ENCODE results near the gene CUZD1. TPM values are rescaled to one million over a fixed set of nuclear protein-coding genes. Genes with fewer than 3 reads are reported as not detected.

CUZD1 gene
- total and polyA plus RNA-seq, 7 experiments from 2014 or later = 0.34 to 5.2 (median 2.9) TPM

- no peaks in the 10 kb centered on the region for H3K36me3 ChIP-seq (ENCODE audit: control insufficient read depth in 2 of 3, insufficient read depth in 3 of 3, low read length in 3 of 3)
- CTCF ChIA-PET = no interaction called here
- POLR2A ChIA-PET = no interaction called here
These were observed 18.4 kb downstream of the CUZD1 start for GRCh38 chr10:122827302-122827701.

GRCh38 chr10:122822973-122823690 is 22.5 kb downstream of the CUZD1 start:
- H3K27ac ChIP-seq (ENCODE audit: low read depth, low read length) = no peak overlapping the region
- ATAC-seq = no peak
- no peak overlapping the region for H3K4me3 ChIP-seq (ENCODE audit: low read length)
- ChIA-PET CTCF (no interaction called here), POLR2A (no interaction called here)
- no peaks in the 10 kb centered on the region for H3K9me3 ChIP-seq (ENCODE audit: control insufficient read depth in 2 of 3, low read length in 3 of 3)
- Mint-ChIP-seq H3K4me3 (no peak overlapping the region), H3K27ac (no peak overlapping the region), H3K9me3 (peaks cover 0 to 3% (median 0%) of the 10 kb centered on the region in 11 donors), H3K27me3 (peaks cover 25 to 68% (median 47%) of the 10 kb centered on the region in 5 donors), H3K36me3 (no peaks in the 10 kb centered on the region), H3K4me1 (no peaks in the 10 kb centered on the region)
- intact Hi-C loops (cut with micrococcal nuclease) = no loop called here
- H3K27me3 ChIP-seq (ENCODE audit: control insufficient read depth in 2 of 2, insufficient read depth in 2 of 2, low read length in 2 of 2) = no peaks in the 10 kb centered on the region
- H3K36me3 ChIP-seq (ENCODE audit: control insufficient read depth in 2 of 3, insufficient read depth in 3 of 3, low read length in 3 of 3) = no peaks in the 10 kb centered on the region
- no peak for DNase-seq
- no peaks in the 10 kb centered on the region for H3K4me1 ChIP-seq (ENCODE audit: control insufficient read depth in 2 of 2, insufficient read depth in 2 of 2, low read length in 2 of 2)

More at GRCh38 chr10:122827302-122827701, 18.4 kb downstream of the CUZD1 start:
- Mint-ChIP-seq H3K36me3 (peaks cover 4 to 18% (median 12%) of the 10 kb centered on the region in 5 donors), H3K27ac (no peak overlapping the region), H3K4me1 (no peaks in the 10 kb centered on the region), H3K9me3 (peaks cover 0 to 3% (median 0%) of the 10 kb centered on the region in 11 donors), H3K4me3 (no peak overlapping the region), H3K27me3 (peaks cover 10 to 33% (median 17%) of the 10 kb centered on the region in 5 donors)
- Histone ChIP-seq H3K4me1 (ENCODE audit: control insufficient read depth in 2 of 2, insufficient read depth in 2 of 2, low read length in 2 of 2) (no peaks in the 10 kb centered on the region), H3K9me3 (ENCODE audit: control insufficient read depth in 2 of 3, low read length in 3 of 3) (no peaks in the 10 kb centered on the region), H3K4me3 (ENCODE audit: low read length) (no peak overlapping the region), H3K27ac (ENCODE audit: low read depth, low read length) (no peak overlapping the region), H3K27me3 (ENCODE audit: control insufficient read depth in 2 of 2, insufficient read depth in 2 of 2, low read length in 2 of 2) (no peaks in the 10 kb centered on the region)
- no peak for DNase-seq
- no peak for ATAC-seq
- intact Hi-C loops (cut with micrococcal nuclease) = no loop called here

GRCh38 chr10:122821808-122822207 is 23.8 kb downstream of the CUZD1 start:
- H3K36me3 Mint-ChIP-seq = no peaks in the 10 kb centered on the region
- no peaks in the 10 kb centered on the region for H3K36me3 ChIP-seq (ENCODE audit: control insufficient read depth in 2 of 3, insufficient read depth in 3 of 3, low read length in 3 of 3)
- no peak overlapping the region for H3K4me3 Mint-ChIP-seq
- H3K27me3 Mint-ChIP-seq = peaks cover 33 to 76% (median 58%) of the 10 kb centered on the region in 5 donors
- H3K9me3 ChIP-seq (ENCODE audit: control insufficient read depth in 2 of 3, low read length in 3 of 3) = no peaks in the 10 kb centered on the region
- ChIA-PET POLR2A (no interaction called here), CTCF (no interaction called here)
- H3K4me3 ChIP-seq (ENCODE audit: low read length) = no peak overlapping the region
- no peak overlapping the region for H3K27ac ChIP-seq (ENCODE audit: low read depth, low read length)
- intact Hi-C loops (cut with micrococcal nuclease) = no loop called here
- H3K27me3 ChIP-seq (ENCODE audit: control insufficient read depth in 2 of 2, insufficient read depth in 2 of 2, low read length in 2 of 2) = no peaks in the 10 kb centered on the region
- peaks cover 0 to 3% (median 0%) of the 10 kb centered on the region in 11 donors for H3K9me3 Mint-ChIP-seq
- no peak overlapping the region for H3K27ac Mint-ChIP-seq
- no peaks in the 10 kb centered on the region for H3K4me1 ChIP-seq (ENCODE audit: control insufficient read depth in 2 of 2, insufficient read depth in 2 of 2, low read length in 2 of 2)
- ATAC-seq (no peak), DNase-seq (no peak)
- H3K4me1 Mint-ChIP-seq = no peaks in the 10 kb centered on the region

- no peaks in the 10 kb centered on the region for H3K36me3 ChIP-seq (ENCODE audit: control insufficient read depth in 2 of 3, insufficient read depth in 3 of 3, low read length in 3 of 3)
- no peak for ATAC-seq
- Mint-ChIP-seq H3K4me3 (no peak overlapping the region), H3K4me1 (no peaks in the 10 kb centered on the region), H3K36me3 (no peaks in the 10 kb centered on the region), H3K9me3 (peaks cover 0 to 4% (median 0%) of the 10 kb centered on the region in 11 donors), H3K27ac (no peak overlapping the region), H3K27me3 (peaks cover 23 to 52% (median 42%) of the 10 kb centered on the region in 5 donors)
- POLR2A ChIA-PET = no interaction called here
- no peaks in the 10 kb centered on the region for H3K9me3 ChIP-seq (ENCODE audit: control insufficient read depth in 2 of 3, low read length in 3 of 3)
- intact Hi-C loops (cut with micrococcal nuclease) = no loop called here
- DNase-seq = no peak
- no peaks in the 10 kb centered on the region for H3K4me1 ChIP-seq (ENCODE audit: control insufficient read depth in 2 of 2, insufficient read depth in 2 of 2, low read length in 2 of 2)
- no peaks in the 10 kb centered on the region for H3K27me3 ChIP-seq (ENCODE audit: control insufficient read depth in 2 of 2, insufficient read depth in 2 of 2, low read length in 2 of 2)
- no peak overlapping the region for H3K27ac ChIP-seq (ENCODE audit: low read depth, low read length)
- CTCF ChIA-PET = no interaction called here
- no peak overlapping the region for H3K4me3 ChIP-seq (ENCODE audit: low read length)
These were observed 30.2 kb downstream of the CUZD1 start for GRCh38 chr10:122815458-122815857.

- no peak overlapping the region for H3K4me3 Mint-ChIP-seq
- Histone ChIP-seq H3K27ac (ENCODE audit: low read depth, low read length) (no peak overlapping the region), H3K27me3 (ENCODE audit: control insufficient read depth in 2 of 2, insufficient read depth in 2 of 2, low read length in 2 of 2) (no peaks in the 10 kb centered on the region), H3K36me3 (ENCODE audit: control insufficient read depth in 2 of 3, insufficient read depth in 3 of 3, low read length in 3 of 3) (no peaks in the 10 kb centered on the region), H3K9me3 (ENCODE audit: control insufficient read depth in 2 of 3, low read length in 3 of 3) (no peaks in the 10 kb centered on the region), H3K4me1 (ENCODE audit: control insufficient read depth in 2 of 2, insufficient read depth in 2 of 2, low read length in 2 of 2) (no peaks in the 10 kb centered on the region), H3K4me3 (ENCODE audit: low read length) (no peak overlapping the region)
- no peak for DNase-seq
- ChIA-PET CTCF (no interaction called here), POLR2A (no interaction called here)
- ATAC-seq = no peak
- H3K4me1 Mint-ChIP-seq = no peaks in the 10 kb centered on the region
- H3K27ac Mint-ChIP-seq = peak overlapping the region in 1 of 9 donors; percentile 1
- H3K27me3 Mint-ChIP-seq = peaks cover 20 to 43% (median 39%) of the 10 kb centered on the region in 5 donors
- intact Hi-C loops (cut with micrococcal nuclease) = no loop called here
- H3K9me3 Mint-ChIP-seq = peaks cover 0 to 4% (median 0%) of the 10 kb centered on the region in 11 donors
- no peaks in the 10 kb centered on the region for H3K36me3 Mint-ChIP-seq
These were observed 31.2 kb downstream of the CUZD1 start for GRCh38 chr10:122814493-122814892.

- Mint-ChIP-seq H3K27ac (no peak overlapping the region), H3K36me3 (no peaks in the 10 kb centered on the region), H3K4me1 (no peaks in the 10 kb centered on the region), H3K9me3 (peaks cover 0 to 3% (median 0%) of the 10 kb centered on the region in 11 donors), H3K4me3 (no peak overlapping the region), H3K27me3 (peaks cover 9 to 35% (median 27%) of the 10 kb centered on the region in 5 donors)
- H3K4me3 ChIP-seq (ENCODE audit: low read length) = no peak overlapping the region
- intact Hi-C loops (cut with micrococcal nuclease) = no loop called here
- ChIA-PET CTCF (no interaction called here), POLR2A (no interaction called here)
- no peak for DNase-seq
- H3K27me3 ChIP-seq (ENCODE audit: control insufficient read depth in 2 of 2, insufficient read depth in 2 of 2, low read length in 2 of 2) = no peaks in the 10 kb centered on the region
- H3K36me3 ChIP-seq (ENCODE audit: control insufficient read depth in 2 of 3, insufficient read depth in 3 of 3, low read length in 3 of 3) = no peaks in the 10 kb centered on the region
- ATAC-seq = no peak
- H3K4me1 ChIP-seq (ENCODE audit: control insufficient read depth in 2 of 2, insufficient read depth in 2 of 2, low read length in 2 of 2) = no peaks in the 10 kb centered on the region
- no peaks in the 10 kb centered on the region for H3K9me3 ChIP-seq (ENCODE audit: control insufficient read depth in 2 of 3, low read length in 3 of 3)
- H3K27ac ChIP-seq (ENCODE audit: low read depth, low read length) = no peak overlapping the region
These were observed 32.9 kb downstream of the CUZD1 start for GRCh38 chr10:122812751-122813150.

GRCh38 chr10:122802282-122802681 is 43.4 kb downstream of the CUZD1 start:
- H3K4me1 Mint-ChIP-seq = peaks cover 0 to 1% (median 0%) of the 10 kb centered on the region in 7 donors
- Histone ChIP-seq H3K27me3 (ENCODE audit: control insufficient read depth in 2 of 2, insufficient read depth in 2 of 2, low read length in 2 of 2) (no peaks in the 10 kb centered on the region), H3K27ac (ENCODE audit: low read depth, low read length) (no peak overlapping the region), H3K9me3 (ENCODE audit: control insufficient read depth in 2 of 3, low read length in 3 of 3) (no peaks in the 10 kb centered on the region), H3K4me3 (ENCODE audit: low read length) (no peak overlapping the region), H3K36me3 (ENCODE audit: control insufficient read depth in 2 of 3, insufficient read depth in 3 of 3, low read length in 3 of 3) (no peaks in the 10 kb centered on the region), H3K4me1 (ENCODE audit: control insufficient read depth in 2 of 2, insufficient read depth in 2 of 2, low read length in 2 of 2) (no peaks in the 10 kb centered on the region)
- no peak overlapping the region for H3K27ac Mint-ChIP-seq
- ATAC-seq (no peak), DNase-seq (no peak)
- H3K36me3 Mint-ChIP-seq = peaks cover 0 to 3% (median 0%) of the 10 kb centered on the region in 5 donors
- H3K9me3 Mint-ChIP-seq = peaks cover 0 to 3% (median 0%) of the 10 kb centered on the region in 11 donors
- H3K4me3 Mint-ChIP-seq = no peak overlapping the region
- ChIA-PET CTCF (no interaction called here), POLR2A (no interaction called here)
- H3K27me3 Mint-ChIP-seq = peaks cover 0 to 19% (median 14%) of the 10 kb centered on the region in 5 donors
- intact Hi-C loops (cut with micrococcal nuclease) = no loop called here

Measured in naive thymus-derived CD4-positive, alpha-beta T cell (primary cell).